ENCODE results near the gene CCDC192.
"Not testable (repeated sequence)": the region's sequence is repeated elsewhere in the genome, so short reads cannot be mapped to it uniquely, and the experiment has no call there.

The CCDC192 gene

GRCh38 chr5:127769386-127769785 is 66.2 kb downstream of the CCDC192 start:
- no peak for DNase-seq (ENCODE audit: low read depth, low spot score)
- Histone ChIP-seq H3K4me1 (ENCODE audit: insufficient read depth, insufficient read length) (no peaks in the 10 kb centered on the region), H3K36me3 (ENCODE audit: insufficient read depth, insufficient read length, low read length) (no peaks in the 10 kb centered on the region), H3K9ac (ENCODE audit: insufficient read length, low read depth) (no peak overlapping the region), H3K4me3 (ENCODE audit: insufficient read length, low read depth) (no peak overlapping the region), H3K9me3 (ENCODE audit: insufficient read depth, low read length) (no peaks in the 10 kb centered on the region), H3K27me3 (ENCODE audit: insufficient read depth, insufficient read length) (no peaks in the 10 kb centered on the region)
- no peak for TF ChIP-seq SUZ12 (IDR thresholded peaks at IDR 0.05; ENCODE audit: extremely low read depth, insufficient read depth, insufficient read length)
- no peak for TF ChIP-seq YY1 (IDR thresholded peaks at IDR 0.05; ENCODE audit: insufficient read depth, insufficient read length)
- no peak for TF ChIP-seq ZNF274 (IDR thresholded peaks at IDR 0.05; ENCODE audit: low read depth, low read length)

- Histone ChIP-seq H3K4me3 (ENCODE audit: insufficient read length, low read depth) (no peak overlapping the region), H3K27me3 (ENCODE audit: insufficient read depth, insufficient read length) (no peaks in the 10 kb centered on the region), H3K9ac (ENCODE audit: insufficient read length, low read depth) (no peak overlapping the region), H3K36me3 (ENCODE audit: insufficient read depth, insufficient read length, low read length) (no peaks in the 10 kb centered on the region), H3K9me3 (ENCODE audit: insufficient read depth, low read length) (no peaks in the 10 kb centered on the region), H3K4me1 (ENCODE audit: insufficient read depth, insufficient read length) (no peaks in the 10 kb centered on the region)
- TF ChIP-seq SUZ12 (IDR thresholded peaks at IDR 0.05; ENCODE audit: extremely low read depth, insufficient read depth, insufficient read length) (no peak), YY1 (IDR thresholded peaks at IDR 0.05; ENCODE audit: insufficient read depth, insufficient read length) (no peak), ZNF274 (IDR thresholded peaks at IDR 0.05; ENCODE audit: low read depth, low read length) (no peak)
- DNase-seq (ENCODE audit: low read depth, low spot score): no peak
Measured at GRCh38 chr5:127770272-127770671, 67.1 kb downstream of the CCDC192 start.

GRCh38 chr5:127772531-127772930 is 69.3 kb downstream of the CCDC192 start:
- Histone ChIP-seq H3K27me3 (ENCODE audit: insufficient read depth, insufficient read length) (no peaks in the 10 kb centered on the region), H3K36me3 (ENCODE audit: insufficient read depth, insufficient read length, low read length) (no peaks in the 10 kb centered on the region), H3K4me1 (ENCODE audit: insufficient read depth, insufficient read length) (no peaks in the 10 kb centered on the region), H3K9me3 (ENCODE audit: insufficient read depth, low read length) (no peaks in the 10 kb centered on the region), H3K9ac (ENCODE audit: insufficient read length, low read depth) (no peak overlapping the region), H3K4me3 (ENCODE audit: insufficient read length, low read depth) (no peak overlapping the region)
- TF ChIP-seq ZNF274 (IDR thresholded peaks at IDR 0.05; ENCODE audit: low read depth, low read length): no peak
- TF ChIP-seq YY1 (IDR thresholded peaks at IDR 0.05; ENCODE audit: insufficient read depth, insufficient read length): no peak
- TF ChIP-seq SUZ12 (IDR thresholded peaks at IDR 0.05; ENCODE audit: extremely low read depth, insufficient read depth, insufficient read length): no peak
- no peak for DNase-seq (ENCODE audit: low read depth, low spot score)

GRCh38 chr5:127774221-127774620 is 71.0 kb downstream of the CCDC192 start:
- Histone ChIP-seq H3K4me3 (ENCODE audit: insufficient read length, low read depth) (no peak overlapping the region), H3K9ac (ENCODE audit: insufficient read length, low read depth) (no peak overlapping the region), H3K36me3 (ENCODE audit: insufficient read depth, insufficient read length, low read length) (no peaks in the 10 kb centered on the region), H3K9me3 (ENCODE audit: insufficient read depth, low read length) (no peaks in the 10 kb centered on the region), H3K4me1 (ENCODE audit: insufficient read depth, insufficient read length) (no peaks in the 10 kb centered on the region), H3K27me3 (ENCODE audit: insufficient read depth, insufficient read length) (no peaks in the 10 kb centered on the region)
- no peak for DNase-seq (ENCODE audit: low read depth, low spot score)
- TF ChIP-seq SUZ12 (IDR thresholded peaks at IDR 0.05; ENCODE audit: extremely low read depth, insufficient read depth, insufficient read length) (no peak), ZNF274 (IDR thresholded peaks at IDR 0.05; ENCODE audit: low read depth, low read length) (no peak), YY1 (IDR thresholded peaks at IDR 0.05; ENCODE audit: insufficient read depth, insufficient read length) (no peak)

- TF ChIP-seq ZNF274 (IDR thresholded peaks at IDR 0.05; ENCODE audit: low read depth, low read length): no peak
- no peak overlapping the region for H3K4me3 ChIP-seq (ENCODE audit: insufficient read length, low read depth)
- H3K4me1 ChIP-seq (ENCODE audit: insufficient read depth, insufficient read length): no peaks in the 10 kb centered on the region
- H3K9ac ChIP-seq (ENCODE audit: insufficient read length, low read depth): no peak overlapping the region
- no peaks in the 10 kb centered on the region for H3K9me3 ChIP-seq (ENCODE audit: insufficient read depth, low read length)
- no peaks in the 10 kb centered on the region for H3K36me3 ChIP-seq (ENCODE audit: insufficient read depth, insufficient read length, low read length)
- DNase-seq (ENCODE audit: low read depth, low spot score): no peak
- H3K27me3 ChIP-seq (ENCODE audit: insufficient read depth, insufficient read length): no peaks in the 10 kb centered on the region
Measured at GRCh38 chr5:127776477-127776876, 73.3 kb downstream of the CCDC192 start.

- Histone ChIP-seq H3K9ac (ENCODE audit: insufficient read length, low read depth) (no peak overlapping the region), H3K9me3 (ENCODE audit: insufficient read depth, low read length) (no peaks in the 10 kb centered on the region), H3K4me1 (ENCODE audit: insufficient read depth, insufficient read length) (no peaks in the 10 kb centered on the region), H3K4me3 (ENCODE audit: insufficient read length, low read depth) (no peak overlapping the region), H3K27me3 (ENCODE audit: insufficient read depth, insufficient read length) (no peaks in the 10 kb centered on the region), H3K36me3 (ENCODE audit: insufficient read depth, insufficient read length, low read length) (no peaks in the 10 kb centered on the region)
- DNase-seq (ENCODE audit: low read depth, low spot score): no peak
- TF ChIP-seq ZNF274 (IDR thresholded peaks at IDR 0.05; ENCODE audit: low read depth, low read length) (no peak), YY1 (IDR thresholded peaks at IDR 0.05; ENCODE audit: insufficient read depth, insufficient read length) (no peak), SUZ12 (IDR thresholded peaks at IDR 0.05; ENCODE audit: extremely low read depth, insufficient read depth, insufficient read length) (no peak)
Measured at GRCh38 chr5:127777957-127778356, 74.8 kb downstream of the CCDC192 start.

- not testable (repeated sequence) for H3K9ac ChIP-seq (ENCODE audit: insufficient read length, low read depth); H3K9me3 ChIP-seq (ENCODE audit: insufficient read depth, low read length); DNase-seq (ENCODE audit: low read depth, low spot score); H3K36me3 ChIP-seq (ENCODE audit: insufficient read depth, insufficient read length, low read length); H3K4me3 ChIP-seq (ENCODE audit: insufficient read length, low read depth); H3K4me1 ChIP-seq (ENCODE audit: insufficient read depth, insufficient read length); H3K27me3 ChIP-seq (ENCODE audit: insufficient read depth, insufficient read length)
Measured at GRCh38 chr5:127782450-127782849, 79.3 kb downstream of the CCDC192 start.

Data from NT2/D1 (cell line).